Fibroblast of villous mesenchyme (primary cell): ENCODE data around the gene CYP26A1. TPM values are rescaled to one million over a fixed set of nuclear protein-coding genes. Genes with fewer than 3 reads are reported as not detected.

Experiments
- DNase-seq: peaks from one replicate; pipeline ENCODE4 v3.0.0-alpha.2; 2010; ENCODE audit warnings: low read depth
- H3K4me3 ChIP-seq: 2 replicates; pipeline ENCODE4 v1.5.1; 2011; ENCODE audit warnings: low read depth, mild to moderate bottlenecking, low read length
- CTCF ChIP-seq: IDR thresholded peaks from 2 replicates; pipeline ENCODE4 v1.5.1; 2012; ENCODE audit warnings: low read depth, mild to moderate bottlenecking, low read length; ENCODE audit not compliant: insufficient read depth
- total RNA-seq: library from RNA; depleted of rRNA; stranded (reverse); fragments of >200 nt; gene quantifications from 2 replicates; pipeline ENCODE4 v1.2.3, GENCODE V29; 2012

Gene CYP26A1
- total RNA-seq, 1 donor, result not detected

- DNase-seq, result no peak
- TF ChIP-seq CTCF, result no peak
- H3K4me3 ChIP-seq, result no peak overlapping the region
Measured at GRCh38 chr10:93086289-93086688, 12.6 kb downstream of the CYP26A1 start.

- no peak for TF ChIP-seq CTCF
- H3K4me3 ChIP-seq, result no peak overlapping the region
- DNase-seq, result no peak
Measured at GRCh38 chr10:93087846-93088245, 14.2 kb downstream of the CYP26A1 start.

- no peak for DNase-seq
- no peak for TF ChIP-seq CTCF
- no peak overlapping the region for H3K4me3 ChIP-seq
Measured at GRCh38 chr10:93088466-93088865, 14.8 kb downstream of the CYP26A1 start.

GRCh38 chr10:93090619-93091018 lies 16.9 kb downstream of the CYP26A1 start:
- DNase-seq, result no peak
- H3K4me3 ChIP-seq, result no peak overlapping the region
- TF ChIP-seq CTCF, result no peak

GRCh38 chr10:93091960-93092359 lies 18.3 kb downstream of the CYP26A1 start:
- TF ChIP-seq CTCF, result no peak
- H3K4me3 ChIP-seq, result no peak overlapping the region
- DNase-seq, result no peak

GRCh38 chr10:93095225-93095624 lies 21.5 kb downstream of the CYP26A1 start:
- TF ChIP-seq CTCF, result no peak
- no peak overlapping the region for H3K4me3 ChIP-seq
- no peak for DNase-seq

- no peak for DNase-seq
- H3K4me3 ChIP-seq, result no peak overlapping the region
- TF ChIP-seq CTCF, result no peak
Measured at GRCh38 chr10:93096901-93097300, 23.2 kb downstream of the CYP26A1 start.
